AG08395 (cell line): ENCODE results near the gene SDR39U1.

ENCODE experiments used
- DNase-seq: peaks from one replicate; pipeline ENCODE4 v3.0.0; 2012; ENCODE audit warnings: mixed read lengths, low spot score

The SDR39U1 gene

GRCh38 chr14:24409192-24409591 is 33.4 kb downstream of the SDR39U1 start:
- DNase-seq = no peak

GRCh38 chr14:24408764-24409163 is 33.8 kb downstream of the SDR39U1 start:
- no peak for DNase-seq

- DNase-seq = no peak
These were observed 34.8 kb downstream of the SDR39U1 start for GRCh38 chr14:24407608-24408325.

- DNase-seq = no peak
These were observed 36.2 kb downstream of the SDR39U1 start for GRCh38 chr14:24406416-24406815.

- no peak for DNase-seq
These were observed 37.8 kb downstream of the SDR39U1 start for GRCh38 chr14:24404814-24405213.

GRCh38 chr14:24403294-24403998 is 39.1 kb downstream of the SDR39U1 start:
- peak; percentile 65 for DNase-seq

GRCh38 chr14:24401810-24402702 is 40.5 kb downstream of the SDR39U1 start:
- no peak for DNase-seq

GRCh38 chr14:24399999-24400718 is 42.4 kb downstream of the SDR39U1 start:
- no peak for DNase-seq

GRCh38 chr14:24399447-24399822 is 43.1 kb downstream of the SDR39U1 start:
- no peak for DNase-seq

GRCh38 chr14:24398653-24399446 is 43.7 kb downstream of the SDR39U1 start, which contains the start of gene NYNRIN:
NYNRIN (plus strand) TSS chr14:24399003; CDS start chr14:24399247, 244 bp downstream.
- DNase-seq = peak; percentile 54

- DNase-seq = no peak
These were observed 44.3 kb downstream of the SDR39U1 start for GRCh38 chr14:24398293-24398652.

GRCh38 chr14:24397639-24398292 is 44.8 kb downstream of the SDR39U1 start:
- no peak for DNase-seq

- DNase-seq = no peak
These were observed 46.7 kb downstream of the SDR39U1 start for GRCh38 chr14:24395609-24396582.

- no peak for DNase-seq
These were observed 48.3 kb downstream of the SDR39U1 start for GRCh38 chr14:24394275-24394674.

GRCh38 chr14:24392325-24393091 is 50.1 kb downstream of the SDR39U1 start:
- peak; percentile 45 for DNase-seq

GRCh38 chr14:24390701-24391468 is 51.7 kb downstream of the SDR39U1 start:
- DNase-seq = no peak
